Measurements from ENCODE around the gene DNASE2. TPM values are rescaled to one million over a fixed set of nuclear protein-coding genes. Genes with fewer than 3 reads are reported as not detected.
A peak's percentile ranks its signal among the peaks of the same experiment; 100 is the strongest.

DNASE2 gene
- total RNA-seq, 1 donor from 2014 or later = 18.5 TPM

DNA sequence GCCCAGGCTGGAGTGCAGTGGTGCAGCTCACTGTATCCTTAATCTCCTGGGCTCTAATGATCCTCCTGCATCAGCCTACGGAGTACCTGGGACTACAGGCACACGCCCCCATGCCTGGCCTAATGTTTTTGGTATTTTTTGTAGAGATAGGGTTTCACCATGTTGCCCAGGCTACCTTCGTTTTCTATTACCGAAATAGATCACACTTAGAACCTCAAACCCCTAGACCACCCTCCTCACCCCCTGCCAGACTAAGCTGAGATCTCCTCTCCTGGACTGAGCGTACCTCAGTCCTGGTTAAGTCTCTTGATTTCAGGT is 5.4 kb upstream of the DNASE2 start:
- DNase-seq (ENCODE audit: low read depth) = no peak

GRCh38 chr19:12885749-12886650 is 4.8 kb upstream of the DNASE2 start:
- no peak for DNase-seq (ENCODE audit: low read depth)

DNA sequence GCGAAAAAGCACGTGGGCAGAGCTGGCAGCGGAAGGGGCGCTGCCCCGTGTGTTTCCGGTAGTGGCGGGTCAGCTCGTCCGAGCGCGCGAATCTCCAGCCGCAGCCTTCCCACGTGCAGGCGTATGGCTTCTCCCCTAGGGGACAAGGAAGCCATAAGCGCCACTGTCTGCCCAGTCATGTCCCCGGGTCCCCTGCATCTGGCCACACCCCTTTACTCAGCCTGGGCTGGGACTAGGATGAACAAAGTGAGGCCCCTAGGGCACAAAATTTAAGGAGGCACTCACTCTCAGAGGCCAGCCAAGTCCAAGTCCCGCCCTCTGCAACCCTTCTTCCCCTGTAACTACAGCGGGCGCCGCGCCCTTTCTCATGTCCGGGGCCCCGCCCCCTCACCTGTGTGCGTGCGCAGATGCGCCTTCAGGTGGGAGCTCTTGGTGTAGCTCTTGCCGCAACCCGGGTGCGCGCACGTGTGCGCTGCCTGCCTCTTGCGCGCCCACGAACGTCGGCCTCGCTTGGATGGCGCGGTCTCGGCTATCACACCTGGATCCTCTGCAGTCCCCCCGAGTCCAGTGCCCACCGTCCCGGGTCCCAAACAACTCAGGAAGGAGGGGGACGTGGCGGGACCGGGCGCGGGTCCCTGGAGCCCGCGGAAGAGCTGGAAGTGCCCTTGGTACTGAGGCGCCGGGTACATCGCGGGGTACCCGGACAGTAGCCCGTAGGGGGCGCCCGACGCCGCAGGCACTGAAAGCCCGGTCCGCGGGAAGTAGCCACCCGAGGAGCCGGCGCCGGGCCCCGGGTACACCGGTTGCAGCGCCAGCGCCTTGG is 3.9 kb upstream of the DNASE2 start:
- DNase-seq (ENCODE audit: low read depth) = no peak

GRCh38 chr19:12884627-12884925 is 3.3 kb upstream of the DNASE2 start:
- no peak for DNase-seq (ENCODE audit: low read depth)

GRCh38 chr19:12884202-12884601 is 3.0 kb upstream of the DNASE2 start:
- no peak for DNase-seq (ENCODE audit: low read depth)

DNA sequence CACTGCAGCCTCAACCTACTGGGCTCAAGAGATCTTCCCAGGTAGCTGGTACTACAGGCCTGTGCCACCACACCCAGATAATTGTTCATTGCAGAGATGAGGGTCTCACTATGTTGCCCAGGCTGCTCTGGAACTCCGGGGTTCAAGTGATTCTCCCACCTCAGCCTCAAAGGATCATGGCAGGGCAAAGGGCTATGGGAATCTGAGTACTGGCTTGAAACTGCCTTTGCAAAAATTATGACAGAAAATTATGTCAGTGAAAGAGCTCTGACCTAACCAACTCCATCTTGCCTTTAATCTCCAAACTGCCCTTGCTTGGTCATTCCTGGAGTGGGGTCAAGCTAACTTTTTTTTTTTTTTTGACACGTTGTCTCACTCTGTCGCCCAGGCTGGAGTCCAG is 1.3 kb upstream of the DNASE2 start:
- DNase-seq (ENCODE audit: low read depth) = no peak

DNA sequence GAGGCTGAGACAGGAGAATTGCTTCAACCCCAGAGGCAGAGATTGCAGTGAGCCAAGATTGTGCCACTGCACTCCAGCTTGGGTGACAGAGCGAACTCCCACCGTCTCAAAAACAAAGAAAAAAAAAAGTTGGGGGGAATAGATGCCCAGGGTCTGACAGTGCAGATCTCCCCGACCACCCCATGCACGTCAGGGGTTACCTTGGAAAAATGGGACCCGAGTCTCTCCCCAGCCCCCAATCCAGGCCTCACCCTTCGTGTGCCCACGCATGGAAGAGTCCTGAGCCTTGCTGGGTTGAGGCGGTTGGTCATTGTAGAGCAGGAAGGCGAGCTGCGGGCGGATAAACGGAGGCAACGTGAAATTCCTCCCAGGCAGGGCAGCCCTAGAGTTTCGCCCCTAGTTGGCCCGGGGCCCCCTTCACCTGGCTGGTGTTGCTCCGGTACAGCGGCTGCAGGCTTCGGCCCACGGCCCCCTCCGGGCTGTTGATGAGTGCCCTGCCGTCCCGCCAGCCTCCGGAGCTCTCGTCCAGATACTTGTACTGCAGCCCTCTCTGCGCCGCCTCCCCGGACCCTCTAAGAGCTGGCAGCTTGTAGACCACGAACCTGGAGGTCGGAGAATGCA is 588 bp downstream of the DNASE2 start:
- no peak for DNase-seq (ENCODE audit: low read depth)

- no peak for DNase-seq (ENCODE audit: low read depth)
Observed at GRCh38 chr19:12875086-12875485, 6.2 kb downstream of the DNASE2 start.

DNA sequence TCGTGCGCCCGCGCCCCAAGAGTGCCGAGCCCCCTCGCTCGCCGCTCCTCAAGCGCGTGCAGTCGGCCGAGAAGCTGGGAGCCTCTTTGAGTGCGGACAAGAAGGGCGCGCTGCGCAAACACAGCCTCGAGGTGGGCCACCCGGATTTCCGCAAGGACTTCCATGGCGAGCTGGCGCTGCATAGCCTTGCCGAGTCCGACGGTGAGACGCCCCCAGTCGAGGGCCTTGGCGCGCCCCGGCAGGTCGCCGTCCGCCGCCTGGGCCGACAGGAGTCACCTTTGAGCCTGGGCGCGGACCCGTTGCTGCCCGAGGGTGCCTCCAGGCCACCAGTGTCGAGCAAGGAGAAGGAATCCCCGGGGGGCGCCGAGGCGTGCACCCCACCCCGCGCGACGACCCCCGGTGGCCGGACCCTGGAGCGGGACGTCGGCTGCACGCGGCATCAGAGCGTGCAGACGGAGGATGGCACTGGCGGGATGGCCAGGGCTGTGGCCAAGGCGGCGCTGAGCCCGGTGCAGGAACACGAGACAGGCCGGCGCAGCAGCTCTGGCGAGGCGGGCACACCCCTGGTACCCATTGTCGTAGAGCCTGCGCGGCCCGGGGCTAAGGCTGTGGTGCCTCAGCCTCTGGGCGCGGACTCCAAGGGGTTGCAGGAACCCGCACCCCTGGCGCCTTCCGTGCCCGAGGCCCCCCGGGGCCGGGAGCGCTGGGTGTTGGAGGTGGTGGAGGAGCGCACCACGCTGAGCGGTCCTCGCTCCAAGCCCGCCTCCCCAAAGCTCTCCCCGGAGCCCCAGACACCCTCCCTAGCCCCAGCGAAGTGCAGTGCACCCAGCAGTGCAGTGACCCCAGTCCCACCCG is 7.1 kb downstream of the DNASE2 start:
- no peak for DNase-seq (ENCODE audit: low read depth)

DNA sequence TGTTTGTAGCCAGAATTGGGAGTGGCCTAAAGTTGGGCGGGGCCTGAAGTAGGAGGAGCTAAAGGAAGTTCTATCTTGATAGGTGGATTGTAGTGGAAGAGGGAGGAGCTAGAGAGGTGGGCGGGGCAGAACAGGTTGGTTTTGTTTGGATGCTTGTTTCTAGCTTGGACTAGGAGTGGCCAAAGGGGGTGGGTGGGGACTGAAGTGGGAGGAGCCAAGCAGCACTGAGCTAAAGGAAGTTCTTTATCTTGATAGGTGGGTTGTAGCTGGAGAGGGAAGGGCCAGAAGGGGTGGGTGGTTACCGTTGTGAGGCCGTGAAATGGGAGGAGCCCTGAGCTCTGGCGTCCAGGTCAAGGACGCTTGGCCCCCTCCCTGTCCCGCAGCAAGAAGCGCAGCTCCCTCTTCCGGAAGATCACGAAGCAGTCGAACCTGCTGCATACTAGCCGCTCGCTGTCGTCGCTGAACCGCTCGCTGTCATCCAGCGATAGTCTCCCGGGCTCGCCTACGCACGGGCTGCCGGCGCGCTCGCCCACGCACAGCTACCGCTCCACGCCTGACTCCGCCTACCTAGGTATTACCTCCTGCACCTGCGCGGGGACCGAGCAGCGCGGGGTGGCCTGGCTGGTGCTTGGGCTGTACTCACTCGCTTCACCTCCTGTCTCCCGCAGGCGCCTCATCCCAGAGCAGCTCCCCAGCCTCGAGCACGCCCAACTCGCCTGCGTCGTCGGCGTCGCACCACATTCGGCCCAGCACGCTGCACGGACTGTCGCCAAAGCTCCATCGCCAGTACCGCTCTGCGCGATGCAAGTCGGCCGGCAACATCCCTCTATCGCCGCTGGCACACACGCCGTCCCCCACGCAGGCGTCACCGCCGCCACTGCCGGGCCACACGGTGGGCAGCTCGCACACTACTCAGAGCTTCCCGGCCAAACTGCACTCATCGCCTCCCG is 8.0 kb downstream of the DNASE2 start:
- peak; percentile 84 for DNase-seq (ENCODE audit: low read depth)

DNA sequence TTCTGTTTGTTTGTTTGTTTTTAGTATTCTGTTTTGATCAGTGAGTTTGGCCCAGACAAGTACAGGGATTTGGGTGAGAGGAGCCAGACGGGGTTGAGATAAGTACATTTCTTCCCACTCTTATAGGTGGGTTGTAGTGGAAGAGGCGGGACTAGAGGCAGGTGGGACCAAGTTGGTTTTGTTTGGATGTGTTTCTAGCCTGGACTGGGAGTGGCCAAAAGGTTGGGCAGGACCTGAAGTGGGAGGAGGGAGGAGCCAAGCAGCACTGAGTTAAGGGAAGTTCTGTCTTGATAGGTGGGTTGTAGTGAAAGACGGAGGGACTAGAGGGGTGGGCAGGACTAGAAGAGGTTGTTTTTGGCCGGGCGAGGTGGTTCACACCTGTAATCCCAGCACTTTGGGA is 9.0 kb downstream of the DNASE2 start:
- no peak for DNase-seq (ENCODE audit: low read depth)

- no peak for DNase-seq (ENCODE audit: low read depth)
Observed at GRCh38 chr19:12871681-12872080, 9.6 kb downstream of the DNASE2 start.

DNA sequence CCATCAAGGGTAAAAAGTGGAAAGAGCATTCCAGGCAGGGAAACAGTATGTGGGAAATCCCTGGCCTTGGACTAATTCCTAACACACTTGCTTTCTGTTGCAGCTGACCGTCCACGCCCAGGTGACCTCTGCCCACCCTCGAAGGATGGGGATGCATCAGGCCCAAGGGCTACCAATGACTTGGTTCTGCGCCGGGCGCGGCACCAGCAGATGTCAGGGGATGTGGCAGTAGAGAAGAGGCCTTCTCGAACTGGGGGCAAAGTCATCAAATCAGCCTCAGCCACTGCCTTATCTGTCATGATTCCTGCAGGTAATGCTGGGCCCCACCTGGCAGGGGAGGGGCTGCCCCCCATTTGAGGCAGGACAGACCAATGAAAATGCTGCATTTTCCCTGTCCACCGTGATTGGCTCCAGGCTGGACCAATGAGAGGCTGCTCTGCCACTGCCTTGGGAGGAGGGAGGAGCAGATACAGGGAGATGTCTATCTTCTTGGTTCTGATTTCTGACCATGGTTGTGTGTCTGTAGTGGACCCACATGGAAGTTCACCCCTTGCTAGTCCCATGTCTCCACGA is 12.6 kb downstream of the DNASE2 start:
- DNase-seq (ENCODE audit: low read depth) = no peak

- DNase-seq (ENCODE audit: low read depth) = peak; percentile 27
Observed at GRCh38 chr19:12867120-12868099, 13.8 kb downstream of the DNASE2 start.

- DNase-seq (ENCODE audit: low read depth) = no peak
Observed at GRCh38 chr19:12866416-12867119, 14.7 kb downstream of the DNASE2 start.

DNA sequence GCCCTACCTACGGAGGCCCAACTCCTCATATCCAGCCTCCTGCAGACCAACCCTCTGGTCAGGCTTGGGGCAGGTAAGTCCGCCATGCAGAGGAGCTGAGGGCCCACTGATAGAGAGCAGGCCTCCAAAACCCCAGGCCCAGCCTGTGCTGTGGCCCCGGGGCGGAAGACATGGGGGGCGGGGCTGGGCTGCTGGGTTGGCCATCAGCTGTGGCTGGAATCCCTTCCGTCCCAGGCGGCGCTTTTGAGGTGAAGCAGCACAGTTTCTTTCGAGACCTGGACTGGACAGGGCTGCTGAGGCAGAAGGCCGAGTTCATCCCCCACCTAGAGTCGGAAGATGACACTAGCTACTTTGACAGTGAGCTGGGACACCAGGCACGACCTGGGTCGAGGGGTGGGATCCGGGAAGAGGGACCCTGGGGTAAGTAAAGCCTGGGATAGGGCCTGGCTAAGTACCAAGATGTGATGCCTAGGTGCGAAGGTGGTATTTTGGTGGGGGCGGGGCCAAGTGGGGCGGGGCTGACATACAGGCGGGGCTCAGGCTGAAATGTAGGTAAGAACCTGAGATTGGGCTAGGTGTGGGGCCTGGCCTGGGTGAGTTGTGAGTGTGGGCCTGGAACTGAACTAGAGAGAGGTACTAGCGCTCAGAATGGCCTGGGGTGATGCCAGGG is 15.4 kb downstream of the DNASE2 start:
- DNase-seq (ENCODE audit: low read depth) = no peak

DNA sequence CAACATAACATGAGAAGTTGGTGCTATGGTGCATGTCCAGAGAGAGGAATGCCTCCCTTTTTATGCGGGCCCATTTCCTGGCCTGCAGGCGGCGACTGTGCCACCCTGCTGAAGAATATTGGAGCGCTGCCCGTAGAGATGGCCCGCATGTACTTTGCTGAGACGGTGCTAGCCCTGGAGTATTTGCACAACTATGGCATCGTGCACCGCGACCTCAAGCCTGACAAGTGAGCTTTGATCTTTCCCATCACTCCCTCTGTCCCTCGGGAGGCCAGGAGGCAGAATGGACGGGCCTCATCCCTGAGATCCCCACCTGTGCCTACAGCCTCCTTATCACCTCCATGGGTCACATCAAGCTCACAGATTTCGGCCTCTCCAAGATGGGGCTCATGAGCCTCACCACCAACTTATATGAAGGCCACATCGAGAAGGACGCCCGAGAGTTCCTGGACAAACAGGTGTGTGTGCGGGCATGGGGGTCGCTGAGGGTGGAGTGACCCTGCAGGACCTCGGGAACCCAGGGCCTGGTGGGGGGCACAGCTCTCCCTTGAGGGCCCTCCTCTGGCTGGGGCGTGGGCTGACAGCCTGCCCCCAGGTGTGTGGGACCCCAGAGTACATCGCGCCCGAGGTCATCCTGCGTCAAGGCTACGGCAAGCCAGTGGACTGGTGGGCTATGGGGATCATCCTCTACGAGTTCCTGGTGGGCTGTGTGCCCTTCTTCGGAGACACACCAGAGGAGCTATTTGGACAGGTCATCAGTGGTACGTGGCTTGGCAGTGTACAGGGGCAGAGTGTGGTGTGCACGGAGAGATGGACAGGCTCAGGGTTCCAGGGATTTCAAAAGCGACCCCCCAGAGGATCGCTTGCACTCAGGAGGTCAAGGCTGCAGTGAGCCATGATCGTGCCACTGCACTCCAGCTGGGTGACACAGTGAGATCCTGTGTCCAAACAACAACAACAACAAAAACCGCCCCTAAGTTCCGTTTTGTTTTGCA is 16.2 kb downstream of the DNASE2 start:
- no peak for DNase-seq (ENCODE audit: low read depth)

Measured in renal cortical epithelial cell (primary cell).